Measurements from ENCODE around the gene HNRNPR. TPM values are rescaled to one million over a fixed set of nuclear protein-coding genes. Genes with fewer than 3 reads are reported as not detected.

Gene HNRNPR
- total and polyA plus RNA-seq, 9 of the 15 experiments (the other 6 are each of a cell fraction or from before 2014, with no cell fraction given): 80.9 to 372 (median 301) TPM

- no peaks in the 10 kb centered on the region for H3K9me3 ChIP-seq (replicated peaks; ENCODE audit: control insufficient read depth, insufficient read depth, low read depth, low read length)
- BruUV-seq (replicated peaks): TSS peak; percentile 18
- no peaks in the 10 kb centered on the region for H3K27me3 ChIP-seq (ENCODE audit: control insufficient read depth in 2 of 2, insufficient read depth in 2 of 2, low read length in 2 of 2)
- no peaks in the 10 kb centered on the region for H3K9me1 ChIP-seq (ENCODE audit: control insufficient read depth, insufficient read depth, low read length)
- intact Hi-C loops (cut with micrococcal nuclease) (loop anchor here (5.0 to 10.0 kb wide), 3 partner anchors 61 to 301 kb away; partner anchors contain the start of gene HTR1D), in situ Hi-C loops (cut with MboI) (loop anchor here (5.0 kb wide), 3 partner anchors 61 to 301 kb away; partner anchors contain the start of gene HTR1D)
- no peak overlapping the region for H3K4me2 ChIP-seq (ENCODE audit: insufficient read depth, low read length)
- H3K36me3 ChIP-seq (ENCODE audit: control insufficient read depth, insufficient read depth, low read length): peaks cover 33% of the 10 kb centered on the region
- H3K4me1 ChIP-seq (replicated peaks in 1 of 2; ENCODE audit: control insufficient read depth in 2 of 2, insufficient read depth in 2 of 2, low read length in 2 of 2): peaks cover 0 to 6% of the 10 kb centered on the region in 2 experiments; a peak in 3 of 5 replicates
- ChIA-PET POLR2A (interaction anchor here (0.8 to 1.0 kb wide), 3 partner anchors 24 to 355 kb away, joined by 3 to 5 read pairs (median 5); no protein-coding TSS in a partner anchor), CTCF (ENCODE audit: low intra/inter-chr PET ratio) (no interaction called here)
- no peak overlapping the region for H3K27ac ChIP-seq (ENCODE audit: extremely low read depth, low read depth, low read length)
- no peak overlapping the region for H3K9ac ChIP-seq (ENCODE audit: insufficient read depth in 1 of 2, low read depth in 2 of 2, low read length in 2 of 2)
- ATAC-seq (no peak), DNase-seq (ENCODE audit: extremely low read depth in 1 of 4, low spot score in 3 of 4) (no peak), FAIRE-seq (no peak)
- H3K4me3 ChIP-seq: no peak overlapping the region
- WGBS (ENCODE audit: insufficient coverage, low coverage, missing lambda C conversion rate): 72% methylated on average over 2 of the region's 2 CpGs
- no peaks in the 10 kb centered on the region for H3K79me2 ChIP-seq (ENCODE audit: control insufficient read depth, insufficient read depth, low read length)
- no peaks in the 10 kb centered on the region for H4K20me1 ChIP-seq (replicated peaks; ENCODE audit: control insufficient read depth, insufficient read depth, low read length)
- H2AFZ ChIP-seq (ENCODE audit: low read depth, low read length): no peak overlapping the region
- TF ChIP-seq ZNF140 (CRISPR knock-in tag; IDR thresholded peaks at IDR 0.05): no peak
- TF ChIP-seq POLR2G (IDR thresholded peaks at IDR 0.05; ENCODE audit: low read depth, low read length): 0 out of 2 replicates have a peak, but pooled peaks have one; percentile 37
- no peak for TF ChIP-seq RBM14 (IDR thresholded peaks at IDR 0.05; ENCODE audit: borderline replicate concordance, insufficient read depth, low read depth, low read length)
Measured at GRCh38 chr1:23278717-23279116, 65.4 kb downstream of the HNRNPR start.

- no peak for TF ChIP-seq ZNF830 (CRISPR knock-in tag; IDR thresholded peaks at IDR 0.05)
- ChIA-PET CTCF (ENCODE audit: low intra/inter-chr PET ratio) (no interaction called here), POLR2A (no interaction called here)
- Histone ChIP-seq H3K36me3 (ENCODE audit: control insufficient read depth, insufficient read depth, low read length) (peaks cover 11% of the 10 kb centered on the region; the same call in 2 of the 3 replicates), H3K4me2 (ENCODE audit: insufficient read depth, low read length) (no peak overlapping the region), H2AFZ (ENCODE audit: low read depth, low read length) (no peak overlapping the region), H3K4me1 (replicated peaks in 1 of 2; ENCODE audit: control insufficient read depth in 2 of 2, insufficient read depth in 2 of 2, low read length in 2 of 2) (peaks cover 0 to 6% of the 10 kb centered on the region in 2 experiments; a peak in 3 of 5 replicates), H4K20me1 (replicated peaks; ENCODE audit: control insufficient read depth, insufficient read depth, low read length) (no peaks in the 10 kb centered on the region), H3K4me3 (no peak overlapping the region), H3K9ac (ENCODE audit: insufficient read depth in 1 of 2, low read depth in 2 of 2, low read length in 2 of 2) (peak overlapping the region in 1 of 2 experiments; percentile 65; a peak in 1 of 4 replicates), H3K9me3 (replicated peaks; ENCODE audit: control insufficient read depth, insufficient read depth, low read depth, low read length) (no peaks in the 10 kb centered on the region), H3K27me3 (ENCODE audit: control insufficient read depth in 2 of 2, insufficient read depth in 2 of 2, low read length in 2 of 2) (no peaks in the 10 kb centered on the region), H3K9me1 (ENCODE audit: control insufficient read depth, insufficient read depth, low read length) (no peaks in the 10 kb centered on the region), H3K27ac (ENCODE audit: extremely low read depth, low read depth, low read length) (no peak overlapping the region), H3K79me2 (ENCODE audit: control insufficient read depth, insufficient read depth, low read length) (no peaks in the 10 kb centered on the region)
- BruUV-seq (replicated peaks): no TSS peak
- intact Hi-C loops (cut with micrococcal nuclease): loop anchor here (5.0 to 10.0 kb wide), 3 partner anchors 59 to 299 kb away; partner anchors contain the start of gene HTR1D
- in situ Hi-C loops (cut with MboI): loop anchor here (5.0 kb wide), 3 partner anchors 59 to 299 kb away; partner anchors contain the start of gene HTR1D
- FAIRE-seq (no peak), ATAC-seq (peak; percentile 63; the same call in 2 of the 3 replicates), DNase-seq (ENCODE audit: extremely low read depth in 1 of 4, low spot score in 3 of 4) (peak in 1 of 4 experiments; percentile 27)
- 60% methylated on average over 2 of the region's 2 CpGs for WGBS (ENCODE audit: insufficient coverage, low coverage, missing lambda C conversion rate)
Measured at GRCh38 chr1:23276531-23276930, 67.6 kb downstream of the HNRNPR start.

Measured in K562 (cell line).